Measurements from ENCODE around the gene PAFAH1B1.
"Not testable (repeated sequence)": the region's sequence is repeated elsewhere in the genome, so short reads cannot be mapped to it uniquely, and the experiment has no call there.

The PAFAH1B1 gene

GRCh38 chr17:2566056-2566455 is 27.4 kb upstream of the PAFAH1B1 start:
- Histone ChIP-seq H3K4me3 (ENCODE audit: low read depth, low read length) (no peak overlapping the region), H3K27me3 (ENCODE audit: insufficient read depth, low read depth, severe bottlenecking) (no peaks in the 10 kb centered on the region), H3K36me3 (no peaks in the 10 kb centered on the region)

GRCh38 chr17:2571523-2572303 is 21.7 kb upstream of the PAFAH1B1 start:
- TF ChIP-seq CTCF (IDR thresholded peaks at IDR 0.05; ENCODE audit: low read depth, low read length): no peak
- no peaks in the 10 kb centered on the region for H3K9me3 ChIP-seq (ENCODE audit: severe bottlenecking)
- no peaks in the 10 kb centered on the region for H3K36me3 ChIP-seq
- H3K4me3 ChIP-seq (ENCODE audit: low read depth, low read length): no peak overlapping the region
- DNase-seq: no peak
- no peak overlapping the region for H3K27ac ChIP-seq
- H3K27me3 ChIP-seq (ENCODE audit: insufficient read depth, low read depth, severe bottlenecking): no peaks in the 10 kb centered on the region

More at GRCh38 chr17:2566056-2566455, 27.4 kb upstream of the PAFAH1B1 start:
- H3K9me3 ChIP-seq (ENCODE audit: severe bottlenecking): peaks cover 7% of the 10 kb centered on the region
- TF ChIP-seq CTCF (IDR thresholded peaks at IDR 0.05; ENCODE audit: low read depth, low read length): no peak
- DNase-seq: no peak
- no peak overlapping the region for H3K27ac ChIP-seq

GRCh38 chr17:2572304-2572609 is 21.2 kb upstream of the PAFAH1B1 start:
- H3K9me3 ChIP-seq (ENCODE audit: severe bottlenecking); DNase-seq; H3K36me3 ChIP-seq; H3K27ac ChIP-seq; H3K27me3 ChIP-seq (ENCODE audit: insufficient read depth, low read depth, severe bottlenecking); H3K4me3 ChIP-seq (ENCODE audit: low read depth, low read length): not testable (repeated sequence)

- Histone ChIP-seq H3K27ac (no peak overlapping the region), H3K4me3 (ENCODE audit: low read depth, low read length) (no peak overlapping the region), H3K36me3 (no peaks in the 10 kb centered on the region), H3K27me3 (ENCODE audit: insufficient read depth, low read depth, severe bottlenecking) (no peaks in the 10 kb centered on the region), H3K9me3 (ENCODE audit: severe bottlenecking) (peaks cover 3% of the 10 kb centered on the region)
- TF ChIP-seq CTCF (IDR thresholded peaks at IDR 0.05; ENCODE audit: low read depth, low read length): no peak
- DNase-seq: no peak
Observed at GRCh38 chr17:2580151-2580550, 13.3 kb upstream of the PAFAH1B1 start.

- Histone ChIP-seq H3K36me3 (no peaks in the 10 kb centered on the region), H3K27me3 (ENCODE audit: insufficient read depth, low read depth, severe bottlenecking) (no peaks in the 10 kb centered on the region), H3K4me3 (ENCODE audit: low read depth, low read length) (no peak overlapping the region), H3K27ac (no peak overlapping the region), H3K9me3 (ENCODE audit: severe bottlenecking) (peaks cover 3% of the 10 kb centered on the region)
- TF ChIP-seq CTCF (IDR thresholded peaks at IDR 0.05; ENCODE audit: low read depth, low read length): no peak
- DNase-seq: no peak
Observed at GRCh38 chr17:2580661-2581060, 12.8 kb upstream of the PAFAH1B1 start.

GRCh38 chr17:2582493-2582892 is 11.0 kb upstream of the PAFAH1B1 start:
- no peak overlapping the region for H3K27ac ChIP-seq

More at GRCh38 chr17:2582493-2582892, 11.0 kb upstream of the PAFAH1B1 start:
- no peaks in the 10 kb centered on the region for H3K36me3 ChIP-seq
- peaks cover 3% of the 10 kb centered on the region for H3K9me3 ChIP-seq (ENCODE audit: severe bottlenecking)
- DNase-seq: no peak
- TF ChIP-seq CTCF (IDR thresholded peaks at IDR 0.05; ENCODE audit: low read depth, low read length): no peak
- no peak overlapping the region for H3K4me3 ChIP-seq (ENCODE audit: low read depth, low read length)
- H3K27me3 ChIP-seq (ENCODE audit: insufficient read depth, low read depth, severe bottlenecking): no peaks in the 10 kb centered on the region

Data from WERI-Rb-1 (cell line).